GDM1 (cell line): ENCODE results near the gene UBE2F.
"Not testable (repeated sequence)": the region's sequence is repeated elsewhere in the genome, so short reads cannot be mapped to it uniquely, and the experiment has no call there.

Source experiments
- DNase-seq: peaks from one replicate; lab custom pipeline; 2025; lab: John Stamatoyannopoulos, UW

UBE2F gene

DNA sequence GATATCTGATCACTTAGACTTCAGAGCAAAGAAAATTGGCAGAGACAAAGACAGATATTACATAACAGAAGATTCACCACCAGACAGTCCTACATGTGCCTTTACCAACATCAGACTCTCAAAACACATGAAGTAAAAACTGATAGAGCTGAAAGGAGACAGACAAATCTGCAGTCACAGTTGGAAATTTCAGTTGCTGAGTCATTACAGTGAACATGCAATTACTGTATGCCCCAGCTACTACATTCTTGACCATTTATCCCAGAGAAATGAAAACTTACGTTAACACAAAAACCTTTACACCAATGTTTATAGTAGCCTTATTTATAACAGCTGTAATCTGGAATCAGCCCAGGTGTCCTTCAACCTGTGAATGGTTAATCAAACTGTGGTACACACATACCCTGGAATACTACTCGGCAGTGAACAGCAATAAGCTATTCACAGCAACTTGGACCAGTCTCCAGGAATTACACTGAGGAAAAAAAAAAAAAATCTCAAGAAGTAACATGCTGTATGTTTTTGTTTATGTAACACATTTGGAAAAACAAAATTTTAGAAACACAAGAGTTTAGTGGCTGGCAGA, 86.5 kb downstream of the UBE2F start:
- no peak for DNase-seq

GRCh38 chr2:238055841-238056240, 89.0 kb downstream of the UBE2F start:
- DNase-seq = no peak

DNA sequence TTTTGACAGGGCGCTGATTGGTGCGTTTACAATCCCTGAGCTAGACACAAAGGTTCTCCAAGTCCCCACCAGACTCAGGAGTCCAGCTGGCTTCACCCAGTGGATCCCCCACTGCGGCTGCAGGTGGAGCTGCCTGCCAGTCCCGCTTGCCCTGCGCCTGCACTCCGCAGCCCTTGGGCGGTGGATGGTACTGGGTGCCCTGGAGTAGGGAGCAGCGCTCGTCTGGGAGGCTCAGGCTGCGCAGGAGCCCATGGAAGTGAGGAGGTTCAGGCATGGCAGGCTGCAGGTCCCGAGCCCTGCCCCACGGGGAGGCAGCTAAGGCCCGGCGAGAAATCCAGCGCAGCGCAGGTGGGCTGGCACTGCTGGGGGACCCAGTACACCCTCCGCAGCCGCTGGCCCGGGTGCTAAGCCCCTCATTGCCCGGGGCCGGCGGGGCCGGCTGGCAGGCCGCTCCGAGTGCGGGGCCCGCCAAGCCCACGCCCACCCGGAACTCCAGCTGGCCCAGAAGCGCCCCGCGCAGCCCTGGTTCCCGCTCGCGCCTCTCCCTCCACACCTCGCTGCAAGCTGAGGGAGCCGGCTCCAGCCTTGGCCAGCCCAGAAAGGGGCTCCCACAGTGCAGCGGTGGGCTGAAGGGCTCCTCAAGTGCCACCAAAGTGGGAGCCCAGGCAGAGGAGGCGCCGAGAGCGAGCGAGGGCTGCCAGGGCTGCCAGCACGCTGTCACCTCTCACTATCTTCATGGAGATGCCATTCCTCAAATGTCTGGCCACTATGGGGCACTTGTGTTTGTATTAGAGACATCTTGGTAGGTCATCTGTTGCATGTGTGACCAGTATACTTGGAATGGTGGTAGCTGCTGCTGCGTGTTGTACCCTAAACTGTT, 91.1 kb downstream of the UBE2F start:
- not testable (repeated sequence) for DNase-seq

DNA sequence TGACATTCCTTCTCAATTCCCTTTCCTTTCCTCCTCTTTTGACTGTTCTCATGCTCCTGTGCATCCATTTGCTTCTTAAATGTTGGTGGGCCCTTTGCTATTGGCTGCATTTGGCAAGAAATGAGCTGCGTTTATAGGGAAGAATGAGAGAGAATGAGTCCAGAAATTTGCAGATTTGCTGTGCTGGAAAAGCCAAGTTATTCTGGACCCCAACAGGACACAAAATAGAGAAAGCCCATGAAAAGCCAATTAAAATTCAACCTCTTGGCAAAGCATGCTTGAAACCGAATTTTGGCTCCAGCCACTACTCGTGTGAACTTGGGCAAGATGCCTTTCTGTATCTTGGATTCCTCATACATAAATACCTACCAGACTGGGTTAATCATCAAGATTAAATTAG, 92.7 kb downstream of the UBE2F start:
- no peak for DNase-seq

DNA sequence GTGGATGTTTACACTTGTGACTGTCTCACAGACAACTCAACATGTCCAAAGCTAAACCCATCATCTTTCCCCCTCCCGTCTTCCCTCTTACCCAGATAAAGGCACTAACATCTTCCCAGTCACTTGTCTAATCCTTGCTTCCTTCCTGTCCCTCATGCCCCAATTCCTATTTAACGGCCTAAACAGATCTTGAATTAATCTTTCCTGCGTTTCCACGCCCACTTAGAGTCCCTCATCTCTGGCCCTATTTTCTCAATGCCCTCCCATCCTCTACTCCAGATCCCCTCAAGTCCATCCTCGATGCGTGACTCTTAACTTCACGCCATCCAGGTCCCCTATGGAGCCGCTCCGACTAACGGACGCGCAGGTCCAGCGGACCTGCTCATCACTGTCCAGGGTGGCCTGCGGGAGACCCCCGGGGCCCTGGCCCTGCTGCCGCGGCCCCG, 93.3 kb downstream of the UBE2F start:
- DNase-seq = no peak

DNA sequence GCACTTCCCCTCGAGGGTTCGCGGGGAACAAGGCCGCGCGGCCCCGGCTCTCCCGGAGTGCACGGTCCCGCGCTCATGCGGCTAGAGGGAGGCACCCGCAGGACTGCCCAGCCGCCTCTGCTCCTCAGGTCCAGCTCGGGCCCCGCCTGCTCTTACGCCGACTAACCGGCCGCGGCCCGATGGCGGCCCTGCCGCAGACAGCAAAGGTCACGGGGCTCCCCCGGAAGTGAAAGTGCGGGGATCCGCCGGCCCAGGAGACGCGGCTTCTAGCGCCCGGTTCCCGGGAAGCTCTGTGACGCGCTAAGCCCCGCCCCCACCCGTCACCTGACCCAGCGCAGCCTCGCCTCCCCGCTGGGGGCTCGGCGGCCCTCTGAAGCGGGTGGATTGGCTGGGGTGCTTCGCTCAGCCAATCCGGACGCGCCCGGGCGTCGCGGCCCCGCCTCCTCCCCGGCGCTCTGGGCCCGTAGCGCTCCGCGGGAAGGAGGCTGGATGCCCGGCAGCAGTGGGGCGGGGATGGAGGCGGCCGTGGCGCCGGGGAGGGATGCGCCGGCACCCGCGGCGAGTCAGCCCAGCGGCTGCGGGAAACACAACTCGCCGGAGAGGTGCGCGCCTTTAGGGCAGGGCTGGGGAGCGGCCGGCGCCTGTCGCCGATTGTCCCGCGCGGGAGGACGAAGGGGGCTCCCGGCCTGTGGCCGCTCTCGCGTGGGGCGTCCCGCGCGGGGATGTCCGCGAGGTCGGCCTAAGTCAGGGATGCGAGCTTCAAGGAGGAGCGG, 93.9 kb downstream of the UBE2F start, which contains the start of gene SCLY:
Gene SCLY (plus strand): TSS at position 460 of the 773 bp plus-strand sequence. CDS start 54 bp downstream, at position 514.
- DNase-seq = peak; percentile 96

DNA sequence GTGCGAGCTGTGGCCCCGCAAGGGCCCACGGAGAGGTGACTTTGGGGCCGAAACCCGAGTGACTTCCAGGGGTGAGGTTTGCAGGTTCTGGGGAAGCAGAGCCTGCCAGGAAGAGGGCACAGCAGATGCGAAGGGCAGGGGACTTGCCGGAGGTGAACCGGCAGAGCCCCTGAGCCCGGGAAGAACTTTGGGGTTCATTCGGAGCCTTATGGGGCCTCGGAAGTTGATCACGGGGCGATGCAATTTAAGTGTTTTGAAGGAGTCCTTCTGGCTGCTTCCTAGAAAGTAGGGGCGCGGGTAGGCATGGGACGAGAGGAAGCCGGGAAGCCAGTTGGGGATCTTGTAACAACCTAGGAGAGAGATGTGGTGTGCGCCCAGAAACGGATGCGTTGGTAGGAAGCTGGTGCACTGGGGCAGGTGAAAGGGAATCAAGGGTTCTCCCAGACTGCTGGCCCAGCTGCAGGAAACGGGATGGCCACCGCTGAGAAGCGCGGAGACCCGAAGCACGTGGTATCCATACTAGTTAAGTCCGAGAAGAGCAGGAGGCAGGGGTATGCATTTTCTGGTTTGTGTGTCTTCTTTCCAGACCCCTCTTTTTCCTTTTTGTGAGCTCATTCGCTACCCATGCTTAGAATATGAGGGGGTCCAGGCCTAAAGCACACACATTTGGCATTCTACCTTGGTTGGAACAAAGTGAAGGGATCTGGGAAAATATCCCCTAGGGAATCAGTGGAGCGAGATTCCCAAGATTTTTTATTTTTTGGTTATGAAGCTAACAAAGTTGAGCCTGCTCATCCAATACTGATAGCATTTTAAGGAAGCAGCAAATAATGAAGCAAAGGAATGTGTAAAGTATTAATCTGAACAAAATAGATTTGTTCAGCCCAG, 94.7 kb downstream of the UBE2F start:
- no peak for DNase-seq

- no peak for DNase-seq
Measured at GRCh38 chr2:238063414-238064189, 96.8 kb downstream of the UBE2F start.

GRCh38 chr2:238064376-238064775, 97.6 kb downstream of the UBE2F start:
- DNase-seq = no peak

GRCh38 chr2:238065071-238065846, 98.4 kb downstream of the UBE2F start:
- no peak for DNase-seq

- no peak for DNase-seq
Measured at GRCh38 chr2:238066218-238066617, 99.4 kb downstream of the UBE2F start.

DNA sequence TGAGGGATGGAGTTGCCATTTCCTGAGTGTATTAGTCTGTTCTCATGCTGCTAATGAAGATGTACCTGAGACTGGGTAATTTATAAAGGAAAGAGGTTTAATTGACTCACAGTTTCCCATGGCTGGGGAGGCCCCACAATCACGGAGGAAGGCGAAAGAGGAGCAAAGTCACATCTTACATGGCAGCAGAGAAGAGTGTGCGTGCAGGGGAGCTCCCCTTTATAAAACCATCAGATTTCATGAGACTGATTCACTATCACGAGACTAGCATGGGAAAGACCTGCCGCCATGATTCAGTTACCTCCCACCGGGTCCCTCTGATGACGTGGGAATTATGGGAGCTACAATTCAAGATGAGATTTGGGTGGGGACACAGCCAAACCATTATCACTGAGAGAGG, 99.9 kb downstream of the UBE2F start:
- not testable (repeated sequence) for DNase-seq

DNA sequence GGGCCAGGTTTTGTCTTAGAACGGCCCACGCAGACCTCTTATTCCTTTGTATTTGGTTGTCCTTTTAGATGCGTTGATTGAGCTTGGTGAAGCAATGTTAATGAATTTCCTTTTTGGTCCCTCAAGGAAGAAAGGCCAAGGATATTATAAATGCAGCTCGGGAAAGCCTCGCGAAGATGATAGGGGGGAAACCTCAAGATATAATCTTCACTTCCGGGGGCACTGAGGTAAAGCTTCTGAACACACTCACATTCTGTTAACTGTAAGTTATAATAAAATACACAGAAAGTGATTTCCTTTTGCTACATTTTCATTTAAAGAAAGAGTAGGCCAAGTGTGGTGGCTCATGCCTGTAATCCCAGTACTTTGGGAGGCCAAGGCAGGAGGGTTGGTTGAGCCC, 101.1 kb downstream of the UBE2F start:
- no peak for DNase-seq

- DNase-seq = no peak
Measured at GRCh38 chr2:238069021-238069709, 102.4 kb downstream of the UBE2F start.

GRCh38 chr2:238069877-238070276, 103.1 kb downstream of the UBE2F start:
- no peak for DNase-seq

- DNase-seq = no peak
Measured at GRCh38 chr2:238075397-238075796, 108.6 kb downstream of the UBE2F start.

- no peak for DNase-seq
Measured at GRCh38 chr2:238077292-238077691, 110.5 kb downstream of the UBE2F start.

GRCh38 chr2:238079874-238080327, 113.1 kb downstream of the UBE2F start:
- DNase-seq = no peak

GRCh38 chr2:238080518-238080917, 113.7 kb downstream of the UBE2F start:
- DNase-seq = no peak
